ENCODE data around the gene HS3ST4.

HS3ST4 gene

DNA sequence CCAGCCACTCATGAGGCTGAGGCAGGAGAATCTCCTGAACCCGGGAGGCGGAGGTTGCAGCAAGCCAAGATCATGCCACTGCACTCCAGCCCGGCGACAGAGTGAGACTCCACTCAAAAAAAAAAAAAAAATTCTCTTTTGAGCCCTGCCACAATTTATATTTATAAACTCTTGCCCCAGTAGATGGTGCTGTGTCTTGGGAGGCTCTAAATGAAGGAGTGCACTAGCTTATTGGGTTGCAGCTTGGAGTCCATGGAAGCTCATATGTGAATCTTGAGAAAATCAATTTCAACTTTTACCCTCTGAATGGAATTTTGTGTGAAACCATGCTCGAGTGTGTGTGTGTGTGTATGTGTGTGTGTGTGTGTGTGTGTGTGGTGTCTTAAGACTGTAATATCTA, 420.1 kb downstream of the HS3ST4 start:
- no peak for DNase-seq (ENCODE audit: low read depth)
- H3K4me3 ChIP-seq (ENCODE audit: low read depth, low read length), result no peak overlapping the region
- in situ Hi-C loops (cut with HindIII; ENCODE audit: low sequenced_read_pairs), result no loop called here
- TF ChIP-seq, protein P1, sequence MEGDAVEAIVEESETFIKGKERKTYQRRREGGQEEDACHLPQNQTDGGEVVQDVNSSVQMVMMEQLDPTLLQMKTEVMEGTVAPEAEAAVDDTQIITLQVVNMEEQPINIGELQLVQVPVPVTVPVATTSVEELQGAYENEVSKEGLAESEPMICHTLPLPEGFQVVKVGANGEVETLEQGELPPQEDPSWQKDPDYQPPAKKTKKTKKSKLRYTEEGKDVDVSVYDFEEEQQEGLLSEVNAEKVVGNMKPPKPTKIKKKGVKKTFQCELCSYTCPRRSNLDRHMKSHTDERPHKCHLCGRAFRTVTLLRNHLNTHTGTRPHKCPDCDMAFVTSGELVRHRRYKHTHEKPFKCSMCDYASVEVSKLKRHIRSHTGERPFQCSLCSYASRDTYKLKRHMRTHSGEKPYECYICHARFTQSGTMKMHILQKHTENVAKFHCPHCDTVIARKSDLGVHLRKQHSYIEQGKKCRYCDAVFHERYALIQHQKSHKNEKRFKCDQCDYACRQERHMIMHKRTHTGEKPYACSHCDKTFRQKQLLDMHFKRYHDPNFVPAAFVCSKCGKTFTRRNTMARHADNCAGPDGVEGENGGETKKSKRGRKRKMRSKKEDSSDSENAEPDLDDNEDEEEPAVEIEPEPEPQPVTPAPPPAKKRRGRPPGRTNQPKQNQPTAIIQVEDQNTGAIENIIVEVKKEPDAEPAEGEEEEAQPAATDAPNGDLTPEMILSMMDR (IDR thresholded peaks at IDR 0.05; ENCODE audit: low read depth, low read length, missing control alignments), result no peak

DNA sequence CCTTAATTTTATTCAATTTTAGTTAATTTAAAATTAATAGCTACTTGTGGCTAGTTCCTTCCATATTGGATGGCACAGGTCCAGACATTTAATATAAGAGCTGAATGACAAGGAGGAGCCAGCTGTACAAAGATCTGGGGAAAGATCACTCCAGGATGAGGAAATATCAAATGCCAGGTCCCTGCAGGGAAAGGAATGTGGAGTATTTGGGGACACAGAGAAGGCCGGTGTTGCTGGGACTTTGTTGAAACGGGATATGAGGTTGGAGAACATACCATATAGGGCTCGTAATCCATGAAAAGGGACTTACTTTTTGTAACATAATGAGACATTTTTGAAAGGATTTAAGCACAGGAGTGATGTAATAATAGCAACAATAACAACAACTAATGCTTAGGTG, 426.8 kb downstream of the HS3ST4 start:
- in situ Hi-C loops (cut with HindIII; ENCODE audit: low sequenced_read_pairs), result no loop called here

DNA sequence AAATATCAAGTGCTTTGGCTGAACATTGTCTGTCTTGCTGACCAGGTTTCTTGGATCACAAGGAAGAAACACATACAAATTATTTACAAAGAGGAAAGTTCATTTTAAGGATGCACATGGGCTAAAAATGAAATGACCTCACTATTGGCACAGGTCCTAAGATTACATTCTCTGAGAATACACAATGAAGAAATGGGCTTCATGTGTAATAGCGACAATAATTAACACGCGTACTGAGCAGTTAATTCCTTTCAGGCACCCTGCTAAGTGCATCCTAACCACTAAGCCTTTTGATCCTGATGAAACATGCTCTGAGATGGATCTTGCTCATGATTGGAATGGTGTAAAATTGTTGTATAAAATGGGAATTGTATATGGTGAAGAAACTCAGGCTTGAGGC, 429.0 kb downstream of the HS3ST4 start:
- TF ChIP-seq, protein P1 (IDR thresholded peaks at IDR 0.05; ENCODE audit: low read depth, low read length, missing control alignments), result no peak
- no peak for DNase-seq (ENCODE audit: low read depth)
- in situ Hi-C loops (cut with HindIII; ENCODE audit: low sequenced_read_pairs), result no loop called here
- no peak overlapping the region for H3K4me3 ChIP-seq (ENCODE audit: low read depth, low read length)

More for the DNA sequence above, 426.8 kb downstream of the HS3ST4 start:
- no peak for DNase-seq (ENCODE audit: low read depth)
- TF ChIP-seq, protein P1 (IDR thresholded peaks at IDR 0.05; ENCODE audit: low read depth, low read length, missing control alignments), result no peak
- H3K4me3 ChIP-seq (ENCODE audit: low read depth, low read length), result no peak overlapping the region

DNA sequence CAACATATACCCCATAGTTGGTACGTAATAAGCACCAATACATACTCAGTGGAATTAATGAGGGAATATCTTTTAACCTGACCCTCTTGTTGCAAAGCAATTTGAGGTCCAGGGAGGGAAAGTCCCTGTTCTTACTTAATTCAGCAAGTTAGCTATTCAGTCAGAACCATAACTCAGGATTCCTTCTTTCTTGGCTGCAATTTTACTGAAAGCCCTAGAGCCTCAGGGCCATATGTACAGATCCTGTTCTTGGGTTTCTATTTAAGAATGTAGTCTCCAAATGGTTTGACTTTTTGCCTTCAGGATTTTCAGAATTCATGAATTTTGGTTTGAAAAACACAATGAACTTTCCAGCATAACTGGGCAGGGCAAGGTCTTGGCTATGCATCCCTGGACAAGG, 436.5 kb downstream of the HS3ST4 start:
- DNase-seq (ENCODE audit: low read depth), result no peak
- in situ Hi-C loops (cut with HindIII; ENCODE audit: low sequenced_read_pairs), result no loop called here
- TF ChIP-seq, protein P1 (IDR thresholded peaks at IDR 0.05; ENCODE audit: low read depth, low read length, missing control alignments), result no peak
- H3K4me3 ChIP-seq (ENCODE audit: low read depth, low read length), result no peak overlapping the region

DNA sequence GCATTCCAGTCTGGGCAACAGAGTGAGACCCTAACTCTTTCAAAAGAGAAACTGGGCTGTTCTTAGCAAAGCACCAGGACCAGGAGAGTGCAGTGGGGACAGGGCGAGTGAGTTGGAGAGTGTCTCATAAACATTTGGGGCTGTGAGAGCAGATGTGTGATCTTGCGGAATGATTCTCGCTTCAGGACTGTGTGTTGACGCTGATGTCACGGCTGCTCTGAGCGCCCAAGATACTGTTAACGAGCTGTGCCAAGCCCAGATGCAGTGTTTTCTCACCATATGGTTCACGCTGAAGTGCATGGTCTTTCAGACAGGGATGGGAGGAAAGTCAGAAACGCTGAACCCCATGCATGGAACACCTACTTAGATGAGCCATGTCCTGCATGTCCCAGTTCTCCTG, 438.2 kb downstream of the HS3ST4 start:
- in situ Hi-C loops (cut with HindIII; ENCODE audit: low sequenced_read_pairs), result no loop called here
- DNase-seq (ENCODE audit: low read depth), result no peak
- H3K4me3 ChIP-seq (ENCODE audit: low read depth, low read length), result no peak overlapping the region
- TF ChIP-seq, protein P1 (IDR thresholded peaks at IDR 0.05; ENCODE audit: low read depth, low read length, missing control alignments), result no peak

DNA sequence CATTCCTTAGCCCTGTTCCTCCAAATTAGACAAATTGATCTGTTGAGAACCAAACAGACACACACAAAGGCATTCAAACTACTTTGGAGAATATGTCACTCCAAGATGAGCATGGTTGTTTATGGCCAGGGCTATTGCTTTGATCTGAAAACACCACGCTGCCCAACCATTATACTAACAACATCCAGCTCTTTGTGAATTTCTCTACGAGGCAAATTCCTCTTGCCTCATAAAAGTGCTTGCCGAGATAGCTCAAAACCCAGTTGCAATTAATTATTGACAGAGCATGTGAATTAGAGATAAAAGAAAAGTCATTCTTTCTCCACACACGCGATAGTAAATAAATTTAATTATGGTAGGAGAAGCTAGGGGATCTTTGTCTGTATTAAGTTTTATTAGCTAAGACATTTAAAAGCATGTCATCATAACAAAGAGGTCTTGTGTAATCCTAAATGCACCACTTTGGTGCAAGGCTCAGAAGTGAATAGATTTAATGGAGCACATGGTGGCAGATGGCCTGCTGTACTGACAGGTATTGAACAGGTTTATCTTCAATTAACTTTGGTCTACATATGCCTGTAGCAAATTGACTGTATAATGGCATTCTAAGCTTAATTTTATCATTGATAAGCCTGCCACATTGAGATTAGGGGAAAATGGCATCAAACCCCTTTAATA, 441.8 kb downstream of the HS3ST4 start:
- in situ Hi-C loops (cut with HindIII; ENCODE audit: low sequenced_read_pairs), result no loop called here
- TF ChIP-seq, protein P1 (IDR thresholded peaks at IDR 0.05; ENCODE audit: low read depth, low read length, missing control alignments), result no peak
- H3K4me3 ChIP-seq (ENCODE audit: low read depth, low read length), result no peak overlapping the region
- DNase-seq (ENCODE audit: low read depth), result no peak
